ENCODE data around the gene STKLD1.
"Not testable (repeated sequence)": the region's sequence is repeated elsewhere in the genome, so short reads cannot be mapped to it uniquely, and the experiment has no call there.

The STKLD1 gene

DNA sequence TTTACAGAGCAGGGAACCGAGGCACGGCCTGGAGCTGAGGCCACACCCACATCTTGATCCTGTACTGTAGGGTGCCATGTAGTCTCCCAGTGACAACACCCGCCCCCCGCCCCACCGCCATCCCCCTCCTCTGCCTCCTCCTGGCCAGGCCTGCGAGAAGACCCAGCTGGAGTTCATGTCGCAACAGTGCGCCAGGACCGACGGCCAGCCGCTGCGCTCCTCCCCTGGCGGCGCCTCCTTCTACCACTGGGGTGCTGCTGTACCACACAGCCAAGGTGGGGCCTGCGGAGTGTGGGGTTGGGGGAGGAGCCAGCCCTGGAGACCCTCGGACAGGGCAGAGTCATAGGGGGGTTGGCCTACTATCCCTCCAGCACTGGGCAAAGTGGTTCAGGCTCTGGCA is 60.5 kb downstream of the STKLD1 start:
- DNase-seq (ENCODE audit: low read depth in 1 of 2, low spot score in 1 of 2): no peak

DNA sequence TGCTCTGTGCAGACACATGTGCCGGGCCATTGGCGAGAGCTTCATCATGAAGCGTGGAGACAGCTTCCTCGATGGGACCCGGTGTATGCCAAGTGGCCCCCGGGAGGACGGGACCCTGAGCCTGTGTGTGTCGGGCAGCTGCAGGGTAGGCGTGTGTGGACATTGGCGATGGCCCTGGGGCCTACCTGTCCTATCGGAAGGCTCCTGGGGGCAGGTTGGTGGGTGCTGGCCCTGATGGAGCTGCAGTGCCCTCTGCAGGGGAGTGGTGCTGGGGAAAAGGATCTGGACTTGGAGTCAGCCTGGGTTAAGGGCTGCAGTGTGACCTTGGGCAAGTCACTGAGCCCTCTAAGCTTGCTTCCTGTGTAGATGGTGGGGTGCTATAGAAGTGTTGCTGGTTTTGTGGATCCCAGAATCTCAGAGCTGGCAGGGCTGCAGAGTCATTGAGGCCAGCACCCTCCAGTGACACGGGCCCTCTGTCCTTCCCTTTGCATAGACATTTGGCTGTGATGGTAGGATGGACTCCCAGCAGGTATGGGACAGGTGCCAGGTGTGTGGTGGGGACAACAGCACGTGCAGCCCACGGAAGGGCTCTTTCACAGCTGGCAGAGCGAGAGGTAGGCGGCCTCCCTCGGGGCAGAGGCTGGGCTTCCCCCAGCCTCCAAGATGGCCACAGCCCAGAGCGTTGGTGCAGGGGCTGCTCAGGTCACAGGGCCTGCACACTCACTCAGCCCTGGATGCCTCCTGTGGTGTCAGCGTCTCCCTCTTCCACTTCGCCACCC is 61.8 kb downstream of the STKLD1 start:
- no peak for DNase-seq (ENCODE audit: low read depth in 1 of 2, low spot score in 1 of 2)

DNA sequence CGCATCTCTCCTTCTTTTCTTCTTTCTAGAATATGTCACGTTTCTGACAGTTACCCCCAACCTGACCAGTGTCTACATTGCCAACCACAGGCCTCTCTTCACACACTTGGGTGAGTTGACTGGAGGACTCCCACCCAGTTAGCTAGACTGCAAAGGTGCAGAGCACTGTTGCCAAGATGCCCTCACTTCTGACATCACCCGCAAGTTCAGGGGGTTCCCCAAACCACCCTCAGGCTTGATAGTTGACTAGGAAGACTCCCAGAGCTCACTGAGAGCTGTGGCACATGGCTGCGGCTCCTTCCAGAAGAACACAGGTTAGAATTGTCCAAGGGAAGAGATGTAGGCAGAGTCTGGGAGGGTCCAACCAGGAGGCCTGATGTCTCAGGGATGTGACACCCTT is 63.2 kb downstream of the STKLD1 start:
- no peak for DNase-seq (ENCODE audit: low read depth in 1 of 2, low spot score in 1 of 2)

DNA sequence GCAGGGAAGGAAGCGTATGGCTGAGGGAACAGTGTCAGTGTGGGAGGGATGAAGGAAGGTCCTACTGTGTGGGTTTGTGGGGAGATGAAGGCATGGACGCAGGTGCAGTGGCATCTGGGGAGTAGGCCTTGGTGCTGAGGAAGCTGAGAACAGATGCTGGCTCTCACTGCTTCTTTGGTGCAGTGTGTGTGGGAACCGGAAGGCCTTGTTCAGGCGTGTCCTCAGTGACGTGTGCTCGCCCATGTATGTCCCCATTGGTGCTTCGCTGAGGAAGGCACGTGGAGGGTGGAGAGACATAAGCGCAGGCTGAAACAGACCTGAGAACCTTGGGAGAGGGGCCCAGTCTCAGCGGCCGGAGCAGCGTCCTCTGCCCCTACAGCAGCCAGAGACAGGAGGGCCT is 64.7 kb downstream of the STKLD1 start:
- DNase-seq (ENCODE audit: low read depth in 1 of 2, low spot score in 1 of 2): no peak

DNA sequence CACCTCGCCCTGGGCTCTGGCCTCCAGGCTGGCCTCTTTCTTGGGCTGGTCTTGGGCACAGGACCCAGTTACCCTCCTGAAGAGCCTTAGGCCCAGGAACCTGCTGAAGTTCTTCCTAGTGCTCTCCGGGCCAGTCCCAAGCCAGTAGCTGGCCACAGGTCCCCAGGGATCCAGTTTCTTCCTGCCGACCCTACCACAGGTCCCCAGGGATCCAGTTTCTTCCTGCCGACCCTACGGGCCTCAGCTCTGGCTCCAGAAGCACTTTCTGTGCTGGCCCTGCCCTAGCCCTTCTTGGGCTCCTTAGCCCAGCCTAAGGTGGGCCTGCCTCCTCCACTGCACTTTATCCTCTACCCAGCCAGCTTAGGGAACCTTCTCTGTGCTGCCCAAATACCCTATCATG is 65.4 kb downstream of the STKLD1 start:
- DNase-seq (ENCODE audit: low read depth in 1 of 2, low spot score in 1 of 2): no peak

GRCh38 chr9:133443248-133443647 is 67.1 kb downstream of the STKLD1 start:
- DNase-seq (ENCODE audit: low read depth in 1 of 2, low spot score in 1 of 2): no peak

DNA sequence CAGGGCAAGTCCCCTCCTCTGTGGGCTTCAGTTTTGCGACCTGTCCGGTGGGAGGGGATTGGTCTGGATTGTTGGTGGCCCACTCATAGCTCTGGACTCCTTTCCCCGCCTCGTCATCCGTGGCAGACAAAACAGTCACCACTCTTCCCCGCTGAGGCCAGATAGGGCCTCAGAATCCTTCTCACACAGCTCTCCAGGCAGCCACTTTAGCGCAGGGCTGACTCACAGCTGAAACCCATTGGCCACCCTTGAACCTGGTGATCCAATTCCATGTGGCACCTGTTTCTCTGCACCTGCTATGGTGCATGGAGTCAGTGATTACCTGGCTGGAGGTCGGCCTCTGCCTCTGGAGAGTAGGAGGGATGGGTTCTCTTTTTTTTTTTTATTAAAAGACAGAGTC is 67.8 kb downstream of the STKLD1 start:
- no peak for DNase-seq (ENCODE audit: low read depth in 1 of 2, low spot score in 1 of 2)

DNA sequence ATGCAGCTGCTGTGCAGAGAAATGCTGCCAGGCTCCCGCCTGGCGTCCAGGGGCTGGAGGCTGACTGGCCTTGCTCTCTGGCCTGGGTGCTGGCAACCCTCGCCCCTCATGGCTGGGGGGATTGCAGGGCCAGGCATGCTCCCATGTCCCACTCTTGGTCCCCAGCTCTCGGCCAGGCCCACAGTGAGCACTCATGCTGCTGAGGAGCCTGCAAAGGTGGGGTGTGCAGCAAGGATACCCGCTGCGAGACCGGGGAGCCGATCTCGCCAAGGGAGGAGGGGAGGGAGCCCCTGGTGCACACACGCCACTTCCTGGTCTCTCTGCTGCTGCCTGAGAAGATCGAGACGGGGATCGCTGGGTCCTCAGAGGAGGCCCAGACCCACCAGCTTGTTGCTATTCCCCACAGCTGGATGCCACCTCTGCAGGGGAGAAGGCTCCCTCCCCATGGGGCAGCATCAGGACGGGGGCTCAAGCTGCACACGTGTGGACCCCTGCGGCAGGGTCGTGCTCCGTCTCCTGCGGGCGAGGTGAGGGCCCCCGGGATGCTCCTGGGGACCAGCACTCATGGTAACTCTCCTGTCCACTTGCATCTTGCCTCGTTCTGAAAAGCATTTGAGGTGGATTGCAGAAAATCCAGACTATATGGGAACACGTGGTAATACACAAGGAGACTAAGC is 69.3 kb downstream of the STKLD1 start:
- DNase-seq (ENCODE audit: low read depth in 1 of 2, low spot score in 1 of 2): no peak

- DNase-seq (ENCODE audit: low read depth in 1 of 2, low spot score in 1 of 2): no peak
Observed at GRCh38 chr9:133448487-133448972, 72.4 kb downstream of the STKLD1 start.

- no peak for DNase-seq (ENCODE audit: low read depth in 1 of 2, low spot score in 1 of 2)
Observed at GRCh38 chr9:133449760-133450159, 73.6 kb downstream of the STKLD1 start.

GRCh38 chr9:133451865-133452264 is 75.7 kb downstream of the STKLD1 start:
- not testable (repeated sequence) for DNase-seq (ENCODE audit: low read depth in 1 of 2, low spot score in 1 of 2)

DNA sequence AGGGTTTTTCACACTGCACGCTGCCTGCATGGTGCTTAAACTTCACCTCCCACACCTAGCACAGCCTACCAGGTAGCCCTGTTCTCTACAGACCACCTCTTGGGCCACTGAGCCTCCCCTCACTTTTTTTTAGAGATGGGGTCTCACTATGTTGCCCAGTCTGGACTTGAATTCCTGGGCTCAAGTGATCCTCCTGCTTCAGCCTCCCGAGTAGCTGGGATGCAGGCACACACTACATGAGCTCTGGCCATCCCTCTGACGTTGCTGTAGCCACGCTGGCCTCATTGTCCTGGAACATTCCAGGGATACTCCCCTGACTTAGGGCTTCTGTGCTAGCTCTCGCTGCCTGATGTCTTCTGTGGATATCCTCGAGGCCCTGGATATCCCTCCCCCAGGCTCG is 76.4 kb downstream of the STKLD1 start:
- DNase-seq (ENCODE audit: low read depth in 1 of 2, low spot score in 1 of 2): no peak

GRCh38 chr9:133453651-133454050 is 77.5 kb downstream of the STKLD1 start:
- no peak for DNase-seq (ENCODE audit: low read depth in 1 of 2, low spot score in 1 of 2)

DNA sequence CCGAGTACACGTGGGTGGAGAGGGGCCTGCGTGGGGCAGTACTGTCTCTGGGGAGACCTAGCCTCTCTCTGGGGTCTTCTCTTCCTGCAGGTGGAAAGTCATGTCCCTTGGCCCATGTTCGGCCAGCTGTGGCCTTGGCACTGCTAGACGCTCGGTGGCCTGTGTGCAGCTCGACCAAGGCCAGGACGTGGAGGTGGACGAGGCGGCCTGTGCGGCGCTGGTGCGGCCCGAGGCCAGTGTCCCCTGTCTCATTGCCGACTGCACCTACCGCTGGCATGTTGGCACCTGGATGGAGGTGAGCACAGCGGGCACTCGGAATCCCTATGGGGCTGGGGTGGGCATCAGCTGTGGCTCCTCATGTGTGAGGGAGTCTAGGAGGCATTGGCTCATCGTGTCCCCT is 78.2 kb downstream of the STKLD1 start:
- no peak for DNase-seq (ENCODE audit: low read depth in 1 of 2, low spot score in 1 of 2)

DNA sequence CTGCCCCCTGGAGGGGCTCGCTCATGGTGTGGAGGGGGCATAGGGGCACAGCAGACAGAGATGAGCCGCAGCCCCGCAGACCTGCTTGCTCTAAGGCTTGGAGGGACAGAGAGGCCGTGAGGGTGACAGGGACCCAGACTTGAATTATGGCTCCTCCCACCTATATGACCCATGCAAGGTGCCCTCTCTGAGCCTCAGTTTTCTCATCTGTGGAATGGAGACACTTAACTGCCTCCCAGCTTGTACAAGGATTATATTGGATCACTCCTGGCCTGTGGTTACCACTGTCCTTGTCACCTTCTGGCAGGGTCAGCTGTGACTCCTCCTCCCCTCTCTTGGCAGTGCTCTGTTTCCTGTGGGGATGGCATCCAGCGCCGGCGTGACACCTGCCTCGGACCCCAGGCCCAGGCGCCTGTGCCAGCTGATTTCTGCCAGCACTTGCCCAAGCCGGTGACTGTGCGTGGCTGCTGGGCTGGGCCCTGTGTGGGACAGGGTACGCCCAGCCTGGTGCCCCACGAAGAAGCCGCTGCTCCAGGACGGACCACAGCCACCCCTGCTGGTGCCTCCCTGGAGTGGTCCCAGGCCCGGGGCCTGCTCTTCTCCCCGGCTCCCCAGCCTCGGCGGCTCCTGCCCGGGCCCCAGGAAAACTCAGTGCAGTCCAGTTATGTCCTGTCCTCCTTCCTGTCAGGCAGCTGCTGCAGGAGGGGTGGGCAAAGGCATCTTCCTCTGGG is 78.9 kb downstream of the STKLD1 start:
- no peak for DNase-seq (ENCODE audit: low read depth in 1 of 2, low spot score in 1 of 2)
